Hippocampal formation (tissue), 2 donors: ENCODE measurements around the gene FAM171A1.

Experiments used
- DNase-seq, 2 donors: peaks; one replicate each; lab custom pipeline; 2025; lab: John Stamatoyannopoulos, UW

The FAM171A1 gene

GRCh38 chr10:15374156-15374555 lies 3.1 kb upstream of the FAM171A1 start:
- DNase-seq = no peak

- DNase-seq = no peak
Measured at GRCh38 chr10:15373199-15373598, 2.1 kb upstream of the FAM171A1 start.

GRCh38 chr10:15370212-15370855 lies 755 bp downstream of the FAM171A1 start:
- no peak for DNase-seq

- DNase-seq = peak in 1 of 2 donors; percentile 23
Measured at GRCh38 chr10:15369256-15370211, 1.6 kb downstream of the FAM171A1 start.

- DNase-seq = no peak
Measured at GRCh38 chr10:15368101-15368855, 2.8 kb downstream of the FAM171A1 start.

GRCh38 chr10:15367296-15368085 lies 3.6 kb downstream of the FAM171A1 start:
- DNase-seq = no peak

- no peak for DNase-seq
Measured at GRCh38 chr10:15365692-15366091, 5.4 kb downstream of the FAM171A1 start.

GRCh38 chr10:15364001-15364400 lies 7.1 kb downstream of the FAM171A1 start:
- DNase-seq = no peak

- no peak for DNase-seq
Measured at GRCh38 chr10:15363031-15363430, 8.1 kb downstream of the FAM171A1 start.

GRCh38 chr10:15361131-15361530 lies 10.0 kb downstream of the FAM171A1 start:
- DNase-seq = no peak

GRCh38 chr10:15360566-15360965 lies 10.5 kb downstream of the FAM171A1 start:
- DNase-seq = no peak

- DNase-seq = no peak
Measured at GRCh38 chr10:15353471-15354017, 17.5 kb downstream of the FAM171A1 start.

- no peak for DNase-seq
Measured at GRCh38 chr10:15352836-15353235, 18.3 kb downstream of the FAM171A1 start.

- DNase-seq = no peak
Measured at GRCh38 chr10:15352201-15352600, 18.9 kb downstream of the FAM171A1 start.

- no peak for DNase-seq
Measured at GRCh38 chr10:15351099-15351820, 19.8 kb downstream of the FAM171A1 start.

GRCh38 chr10:15349112-15349511 lies 22.0 kb downstream of the FAM171A1 start:
- DNase-seq = no peak

GRCh38 chr10:15348579-15348978 lies 22.5 kb downstream of the FAM171A1 start:
- peak; percentile 10 to 53 for DNase-seq

- DNase-seq = no peak
Measured at GRCh38 chr10:15347150-15347549, 23.9 kb downstream of the FAM171A1 start.

GRCh38 chr10:15346440-15347141 lies 24.5 kb downstream of the FAM171A1 start:
- DNase-seq = peak; percentile 20 to 21

GRCh38 chr10:15345450-15345849 lies 25.6 kb downstream of the FAM171A1 start:
- no peak for DNase-seq
